ENCODE results near the gene PPM1H. TPM values are rescaled to one million over a fixed set of nuclear protein-coding genes. Genes with fewer than 3 reads are reported as not detected.

PPM1H gene
- polyA plus RNA-seq, 1 of the 3 experiments (the other 2 are of a cell fraction): 0.13 TPM

GRCh38 chr12:62771828-62772227 lies 163.1 kb downstream of the PPM1H start:
- no peak overlapping the region for H3K4me3 ChIP-seq (ENCODE audit: low read depth in 2 of 2, low read length in 1 of 2)
- H3K9me3 ChIP-seq: no peaks in the 10 kb centered on the region
- H3K27ac ChIP-seq (ENCODE audit: low read depth in 2 of 2, low read length in 1 of 2): no peak overlapping the region
- no peaks in the 10 kb centered on the region for H3K79me2 ChIP-seq (ENCODE audit: insufficient read depth)
- CTCF ChIA-PET: interaction anchor here (1.6 to 2.9 kb wide), 2 partner anchors 19 to 23 kb away, joined by 3 to 11 read pairs; no protein-coding TSS in a partner anchor
- no peak overlapping the region for H2AFZ ChIP-seq (ENCODE audit: low read depth)
- H4K20me1 ChIP-seq (ENCODE audit: insufficient read depth): no peaks in the 10 kb centered on the region
- H3K4me2 ChIP-seq: no peak overlapping the region
- H3K27me3 ChIP-seq (ENCODE audit: insufficient read depth): no peaks in the 10 kb centered on the region
- no peak for DNase-seq
- no peaks in the 10 kb centered on the region for H3F3A ChIP-seq (replicated peaks; ENCODE audit: insufficient read depth)
- no peaks in the 10 kb centered on the region for H3K4me1 ChIP-seq (ENCODE audit: control insufficient read depth in 1 of 2, insufficient read depth in 2 of 2, low read depth in 1 of 2, low read length in 1 of 2)
- POLR2A ChIA-PET: no interaction called here
- no peak overlapping the region for H3K9ac ChIP-seq
- WGBS (ENCODE audit: low lambda C conversion rate): 100% methylated on average over 2 of the region's 2 CpGs
- no peaks in the 10 kb centered on the region for H3K36me3 ChIP-seq (replicated peaks in 1 of 2; ENCODE audit: control insufficient read depth in 1 of 2, insufficient read depth in 2 of 2, low read length in 1 of 2)
- no peaks in the 10 kb centered on the region for H3K9me2 ChIP-seq
- TF ChIP-seq MAX (IDR thresholded peaks at IDR 0.05; ENCODE audit: low read depth) (no peak), EZH2phosphoT487 (IDR thresholded peaks at IDR 0.05; ENCODE audit: borderline replicate concordance, low read depth) (no peak), REST (IDR thresholded peaks at IDR 0.05; ENCODE audit: low read depth, low read length) (no peak), JUND (IDR thresholded peaks at IDR 0.05) (no peak), NRF1 (IDR thresholded peaks at IDR 0.05; ENCODE audit: low read depth, low read length) (no peak), CHD2 (IDR thresholded peaks at IDR 0.05; ENCODE audit: low read length, partially characterized antibody) (no peak), MXI1 (IDR thresholded peaks at IDR 0.05; ENCODE audit: low read depth, low read length) (no peak)

GRCh38 chr12:62770381-62770780 lies 164.6 kb downstream of the PPM1H start:
- ChIA-PET CTCF (interaction anchor here (1.0 to 1.2 kb wide), 2 partner anchors 15 to 23 kb away, joined by 3 to 5 read pairs; no protein-coding TSS in a partner anchor), POLR2A (no interaction called here)
- DNase-seq: no peak
- no peak overlapping the region for H3K27ac ChIP-seq (ENCODE audit: low read depth in 2 of 2, low read length in 1 of 2)
- H3K9ac ChIP-seq: no peak overlapping the region
- no peaks in the 10 kb centered on the region for H3K79me2 ChIP-seq (ENCODE audit: insufficient read depth)
- H3K36me3 ChIP-seq (replicated peaks in 1 of 2; ENCODE audit: control insufficient read depth in 1 of 2, insufficient read depth in 2 of 2, low read length in 1 of 2): no peaks in the 10 kb centered on the region
- no peaks in the 10 kb centered on the region for H3K9me2 ChIP-seq
- H2AFZ ChIP-seq (ENCODE audit: low read depth): no peak overlapping the region
- 91% methylated on average over 2 of the region's 2 CpGs for WGBS (ENCODE audit: low lambda C conversion rate)
- no peaks in the 10 kb centered on the region for H3K27me3 ChIP-seq (ENCODE audit: insufficient read depth)
- no peak overlapping the region for H3K4me2 ChIP-seq
- H4K20me1 ChIP-seq (ENCODE audit: insufficient read depth): no peaks in the 10 kb centered on the region
- no peaks in the 10 kb centered on the region for H3K9me3 ChIP-seq
- H3F3A ChIP-seq (replicated peaks; ENCODE audit: insufficient read depth): no peaks in the 10 kb centered on the region
- H3K4me3 ChIP-seq (ENCODE audit: low read depth in 2 of 2, low read length in 1 of 2): no peak overlapping the region
- H3K4me1 ChIP-seq (ENCODE audit: control insufficient read depth in 1 of 2, insufficient read depth in 2 of 2, low read depth in 1 of 2, low read length in 1 of 2): no peaks in the 10 kb centered on the region
- no peak for TF ChIP-seq USF1 (IDR thresholded peaks at IDR 0.05; ENCODE audit: borderline replicate concordance, low read depth)
- no peak for TF ChIP-seq RCOR1 (IDR thresholded peaks at IDR 0.05; ENCODE audit: low read length)
- no peak for TF ChIP-seq ZBTB33 (IDR thresholded peaks at IDR 0.05; ENCODE audit: borderline replicate concordance, low read depth)
- TF ChIP-seq MEF2A (IDR thresholded peaks at IDR 0.05; ENCODE audit: borderline replicate concordance, low read depth): no peak
- no peak for TF ChIP-seq EP300 (IDR thresholded peaks at IDR 0.05; ENCODE audit: borderline replicate concordance in 1 of 2, low read depth in 1 of 2, low read length in 1 of 2)
- no peak for TF ChIP-seq RXRA (IDR thresholded peaks at IDR 0.05; ENCODE audit: borderline replicate concordance, low read depth)
- TF ChIP-seq EZH2phosphoT487 (IDR thresholded peaks at IDR 0.05; ENCODE audit: borderline replicate concordance, low read depth): no peak
- TF ChIP-seq NRF1 (IDR thresholded peaks at IDR 0.05; ENCODE audit: low read depth, low read length): no peak
- TF ChIP-seq SIN3A (IDR thresholded peaks at IDR 0.05; ENCODE audit: borderline replicate concordance, low read depth, low read length): no peak
- TF ChIP-seq TCF12 (IDR thresholded peaks at IDR 0.05): no peak
